ENCODE data around the gene KSR1.

The KSR1 gene

GRCh38 chr17:27597783-27598320 is 141.6 kb downstream of the KSR1 start:
- DNase-seq, result no peak

- DNase-seq, result no peak
Observed at GRCh38 chr17:27598337-27599050, 142.2 kb downstream of the KSR1 start.

GRCh38 chr17:27600471-27600870 is 144.2 kb downstream of the KSR1 start:
- no peak for DNase-seq

- peak; percentile 70 to 83 for DNase-seq
Observed at GRCh38 chr17:27601069-27601974, 145.1 kb downstream of the KSR1 start.

GRCh38 chr17:27601975-27602302 is 145.7 kb downstream of the KSR1 start:
- DNase-seq, result no peak

- peak; percentile 69 to 78 for DNase-seq
Observed at GRCh38 chr17:27602721-27603420, 146.6 kb downstream of the KSR1 start.

GRCh38 chr17:27603421-27603770 is 147.1 kb downstream of the KSR1 start:
- no peak for DNase-seq

- DNase-seq, result no peak
Observed at GRCh38 chr17:27603880-27604794, 147.9 kb downstream of the KSR1 start.

GRCh38 chr17:27605409-27605808 is 149.2 kb downstream of the KSR1 start:
- no peak for DNase-seq

GRCh38 chr17:27607521-27608091 is 151.4 kb downstream of the KSR1 start:
- no peak for DNase-seq

GRCh38 chr17:27608328-27609230 is 152.3 kb downstream of the KSR1 start:
- no peak for DNase-seq

- peak in 1 of 2 donors; percentile 38 for DNase-seq
Observed at GRCh38 chr17:27609611-27610303, 153.5 kb downstream of the KSR1 start.

- DNase-seq, result no peak
Observed at GRCh38 chr17:27610304-27610677, 154.0 kb downstream of the KSR1 start.

GRCh38 chr17:27612160-27612770 is 156.0 kb downstream of the KSR1 start:
- DNase-seq, result no peak

- DNase-seq, result no peak
Observed at GRCh38 chr17:27613433-27613832, 157.2 kb downstream of the KSR1 start.

GRCh38 chr17:27615121-27615520 is 158.9 kb downstream of the KSR1 start:
- no peak for DNase-seq

GRCh38 chr17:27616414-27616813 is 160.2 kb downstream of the KSR1 start:
- DNase-seq, result no peak

GRCh38 chr17:27618417-27618816 is 162.2 kb downstream of the KSR1 start:
- no peak for DNase-seq

- peak in 1 of 2 donors; percentile 15 for DNase-seq
Observed at GRCh38 chr17:27620721-27621120, 164.5 kb downstream of the KSR1 start.

GRCh38 chr17:27621536-27621935 is 165.3 kb downstream of the KSR1 start:
- no peak for DNase-seq
